IMR-90 (cell line): ENCODE results near the gene RNF223. TPM values are rescaled to one million over a fixed set of nuclear protein-coding genes. Genes with fewer than 3 reads are reported as not detected.

ENCODE experiments used
- ATAC-seq: fragments of 200-7000 bp; cut with Tn5 transposase; 2 replicates; pipeline ENCODE4 v1.9.1; 2020; ENCODE audit warnings: low read depth, mild to moderate bottlenecking, moderate library complexity
- BruUV-seq: library from RNA; stranded (reverse); fragments of 400-500 nt; replicated peaks from 2 replicates; lab custom pipeline; 2021; lab: Mats Ljungman, UMichigan
- CTCF ChIA-PET: fragments of 300-600 bp; formaldehyde crosslinking; extraction: SDS; loops from one replicate; lab custom pipeline; 2021; ENCODE audit warnings: antibody characterized with exemption; lab: Yijun Ruan, JAX
- POLR2A ChIA-PET: fragments of 300-600 bp; sonication (Branson Sonifier 250); formaldehyde crosslinking; loops from one replicate; lab custom pipeline; 2022; ENCODE audit warnings: antibody characterized with exemption; ENCODE audit not compliant: unreplicated experiment; lab: Charles Lee
- DNase-seq: peaks from one replicate; pipeline ENCODE4 v3.0.0; 2013
- H2AFZ ChIP-seq: replicated peaks from 2 replicates; pipeline ENCODE3; 2013; ENCODE audit warnings: low read length, mild to moderate bottlenecking; ENCODE audit not compliant: poor library complexity
- H2AK5ac ChIP-seq: 2 replicates; pipeline ENCODE4 v1.6.1; 2013; ENCODE audit warnings: low read depth, low read length, inconsistent platforms
- H2AK9ac ChIP-seq: replicated peaks from 2 replicates; pipeline ENCODE3; 2013; ENCODE audit warnings: mild to moderate bottlenecking, low read depth, low read length, moderate library complexity; ENCODE audit not compliant: poor library complexity
- H2BK120ac ChIP-seq: 2 replicates; pipeline ENCODE4 v1.6.1; 2013; ENCODE audit warnings: low read depth, low read length, inconsistent platforms
- H2BK15ac ChIP-seq: 3 replicates; pipeline ENCODE4 v1.6.1; 2013; ENCODE audit warnings: low read depth, low read length, inconsistent platforms
- H2BK20ac ChIP-seq: 2 replicates; pipeline ENCODE4 v1.6.1; 2013; ENCODE audit warnings: low read depth, mild to moderate bottlenecking, inconsistent platforms, low read length, moderate library complexity
- H2BK5ac ChIP-seq: 2 replicates; pipeline ENCODE4 v1.6.1; 2013; ENCODE audit warnings: mild to moderate bottlenecking, low read depth, low read length, inconsistent platforms; ENCODE audit not compliant: poor library complexity, severe bottlenecking
- H3K14ac ChIP-seq: replicated peaks from 2 replicates; pipeline ENCODE4 v1.6.1; 2013; ENCODE audit warnings: low read depth, low read length, inconsistent platforms
- H3K18ac ChIP-seq: 2 replicates; pipeline ENCODE4 v1.6.1; 2013; ENCODE audit warnings: low read depth, low read length, control low read depth
- H3K23ac ChIP-seq: 2 replicates; pipeline ENCODE4 v1.6.1; 2013; ENCODE audit warnings: low read depth, low read length, inconsistent platforms
- H3K27ac ChIP-seq: 2 replicates; pipeline ENCODE4 v1.5.1; 2013; ENCODE audit warnings: mild to moderate bottlenecking, control low read depth, low read length; ENCODE audit not compliant: insufficient read depth
- H3K27me3 ChIP-seq: 2 replicates; pipeline ENCODE4 v1.6.1; 2013; ENCODE audit warnings: low read length; ENCODE audit not compliant: control insufficient read depth, insufficient read depth
- H3K36me3 ChIP-seq: 2 replicates; pipeline ENCODE4 v1.6.1; 2013; ENCODE audit warnings: low read length, mixed read lengths; ENCODE audit not compliant: control insufficient read depth, insufficient read depth
- H3K4ac ChIP-seq: 2 replicates; pipeline ENCODE4 v1.6.1; 2013; ENCODE audit warnings: low read depth, low read length, inconsistent platforms
- H3K4me1 ChIP-seq: 2 replicates; pipeline ENCODE4 v1.6.1; 2013; ENCODE audit warnings: low read length, mixed read lengths; ENCODE audit not compliant: control insufficient read depth, insufficient read depth
- H3K4me2 ChIP-seq: 2 replicates; pipeline ENCODE4 v1.6.1; 2013; ENCODE audit warnings: low read depth, mild to moderate bottlenecking, control low read depth, low read length, moderate library complexity
- H3K4me3 ChIP-seq: 2 replicates; pipeline ENCODE4 v1.5.1; 2013; ENCODE audit warnings: low read depth, mild to moderate bottlenecking, control low read depth, low read length, moderate library complexity; ENCODE audit not compliant: insufficient read depth
- H3K56ac ChIP-seq: 2 replicates; pipeline ENCODE4 v1.6.1; 2013; ENCODE audit warnings: low read length, inconsistent platforms; ENCODE audit not compliant: insufficient read depth; ENCODE audit errors: extremely low read depth
- H3K79me1 ChIP-seq, 2 experiments: 2 replicates each; pipeline ENCODE4 v1.6.1; 2013; ENCODE audit warnings: low read length in 2 of 2, inconsistent platforms in 1 of 2, low read depth in 1 of 2
- H3K9ac ChIP-seq: 2 replicates; pipeline ENCODE4 v1.6.1; 2013; ENCODE audit warnings: low read depth, low read length, control low read depth
- H3K9me1 ChIP-seq: 2 replicates; pipeline ENCODE4 v1.6.1; 2013; ENCODE audit warnings: low read length, inconsistent platforms; ENCODE audit not compliant: insufficient read depth
- H3K9me3 ChIP-seq: 2 replicates; pipeline ENCODE4 v1.6.1; 2013; ENCODE audit warnings: low read length; ENCODE audit not compliant: control insufficient read depth, insufficient read depth
- H4K20me1 ChIP-seq: 2 replicates; pipeline ENCODE4 v1.6.1; 2013; ENCODE audit warnings: low read length, inconsistent platforms; ENCODE audit not compliant: insufficient read depth
- H4K5ac ChIP-seq: 2 replicates; pipeline ENCODE4 v1.6.1; 2013; ENCODE audit warnings: mild to moderate bottlenecking, low read depth, low read length, control low read depth
- H4K8ac ChIP-seq, 2 experiments: 2 replicates each; pipeline ENCODE4 v1.6.1; 2013; ENCODE audit warnings: low read depth in 2 of 2, low read length in 2 of 2, control low read depth in 1 of 2, inconsistent platforms in 1 of 2
- H4K91ac ChIP-seq: 2 replicates; pipeline ENCODE4 v1.6.1; 2013; ENCODE audit warnings: low read depth, low read length, inconsistent platforms; ENCODE audit not compliant: insufficient read depth
- BHLHE40 ChIP-seq: fragments of 150-350 bp; IDR thresholded peaks from 2 replicates; pipeline ENCODE4 v1.6.1; 2016; ENCODE audit warnings: mild to moderate bottlenecking, low read depth, low read length
- CEBPB ChIP-seq: IDR thresholded peaks from 2 replicates; pipeline ENCODE4 v1.6.1; 2012; ENCODE audit warnings: low read depth, low read length, improper control_type of control experiment
- CHD1 ChIP-seq: IDR thresholded peaks from 2 replicates; pipeline ENCODE4 v1.6.1; 2012; ENCODE audit warnings: low read depth, low read length, improper control_type of control experiment
- ELK1 ChIP-seq: fragments of 150-350 bp; IDR thresholded peaks from 2 replicates; pipeline ENCODE4 v1.6.1; 2016; ENCODE audit warnings: low read depth, mild to moderate bottlenecking, low read length, moderate library complexity, borderline replicate concordance
- FOS ChIP-seq: fragments of 150-350 bp; IDR thresholded peaks from 2 replicates; pipeline ENCODE4 v1.6.1; 2016; ENCODE audit warnings: low read depth, low read length
- MAFK ChIP-seq: IDR thresholded peaks from 2 replicates; pipeline ENCODE4 v1.6.1; 2012; ENCODE audit warnings: low read depth, low read length, improper control_type of control experiment
- MAZ ChIP-seq: IDR thresholded peaks from 2 replicates; pipeline ENCODE4 v1.6.1; 2012; ENCODE audit warnings: low read depth, mild to moderate bottlenecking, low read length, improper control_type of control experiment, moderate library complexity, borderline replicate concordance
- MXI1 ChIP-seq: IDR thresholded peaks from 2 replicates; pipeline ENCODE4 v1.6.1; 2012; ENCODE audit warnings: low read depth, mild to moderate bottlenecking, low read length, moderate library complexity, borderline replicate concordance
- NFE2L2 ChIP-seq: fragments of 150-350 bp; IDR thresholded peaks from 2 replicates; pipeline ENCODE4 v1.6.1; 2016; ENCODE audit warnings: low read depth, mild to moderate bottlenecking, low read length
- POLR2A ChIP-seq: IDR thresholded peaks from 2 replicates; pipeline ENCODE4 v1.6.1; 2012; ENCODE audit warnings: mild to moderate bottlenecking, low read depth, low read length
- RAD21 ChIP-seq: IDR thresholded peaks from 2 replicates; pipeline ENCODE4 v1.6.1; 2012; ENCODE audit warnings: low read length, improper control_type of control experiment
- RCOR1 ChIP-seq: IDR thresholded peaks from 2 replicates; pipeline ENCODE4 v1.6.1; 2012; ENCODE audit warnings: mild to moderate bottlenecking, low read length, improper control_type of control experiment; ENCODE audit not compliant: insufficient replicate concordance
- RFX5 ChIP-seq: IDR thresholded peaks from 2 replicates; pipeline ENCODE4 v1.8.0; 2012; ENCODE audit warnings: low read depth, mild to moderate bottlenecking, low read length, moderate library complexity
- SMC3 ChIP-seq: fragments of 150-350 bp; IDR thresholded peaks from 2 replicates; pipeline ENCODE4 v1.6.1; 2016; ENCODE audit warnings: low read depth, mild to moderate bottlenecking, antibody characterized with exemption, low read length, moderate library complexity
- USF2 ChIP-seq: fragments of 150-350 bp; IDR thresholded peaks from 2 replicates; pipeline ENCODE4 v1.6.1; 2017; ENCODE audit warnings: mild to moderate bottlenecking, antibody characterized with exemption, low read length, low read depth
- WGBS, 2 experiments: methylation state at CpG; one replicate each; pipeline versions ENCODE4 v1.1.5 to v1.1.7; 2013; ENCODE audit warnings: missing lambda C conversion rate in 2 of 2; ENCODE audit not compliant: insufficient read length in 1 of 2; ENCODE audit errors: extremely low coverage in 2 of 2; 5-methylcytosine and 5-hydroxymethylcytosine counted together
- dilution Hi-C: fragments of 300-500 bp; cut with HindIII; formaldehyde crosslinking; loops from one replicate; pipeline ENCODE4 v1.14.3; 2018; ENCODE audit warnings: low sequenced_read_pairs; ENCODE audit not compliant: unreplicated experiment
- in situ Hi-C: fragments of 300-500 bp; cut with MboI; formaldehyde crosslinking; loops from 3 replicates; pipeline ENCODE4 v1.14.3; 2019; ENCODE audit warnings: low sequenced_read_pairs, inconsistent platforms, mixed read lengths
- intact Hi-C: fragments of 100-400 bp; cut with micrococcal nuclease; formaldehyde crosslinking; loops from 2 replicates; pipeline ENCODE4 v1.10.0; 2022
- polyA plus RNA-seq, 3 experiments: library from polyadenylated mRNA; depleted of rRNA; stranded (reverse); fragments of >200 nt; gene quantifications; 2 replicates each; pipeline ENCODE4 v1.2.3, GENCODE V29; 2012; ENCODE audit warnings: low replicate concordance in 1 of 3
- total RNA-seq: library from RNA; depleted of rRNA; stranded (reverse); fragments of >200 nt; gene quantifications from 2 replicates; pipeline ENCODE4 v1.2.3, GENCODE V29; 2012
- TF ChIP-seq, protein P1 (sequence below): conservative IDR thresholded peaks from 2 replicates; pipeline ENCODE4 v1.5.1; 2012; ENCODE audit warnings: mild to moderate bottlenecking, low read depth, low read length, improper control_type of control experiment

RNF223 gene
- total and polyA plus RNA-seq, 2 of the 4 experiments (the other 2 are of a cell fraction), result not detected

DNA sequence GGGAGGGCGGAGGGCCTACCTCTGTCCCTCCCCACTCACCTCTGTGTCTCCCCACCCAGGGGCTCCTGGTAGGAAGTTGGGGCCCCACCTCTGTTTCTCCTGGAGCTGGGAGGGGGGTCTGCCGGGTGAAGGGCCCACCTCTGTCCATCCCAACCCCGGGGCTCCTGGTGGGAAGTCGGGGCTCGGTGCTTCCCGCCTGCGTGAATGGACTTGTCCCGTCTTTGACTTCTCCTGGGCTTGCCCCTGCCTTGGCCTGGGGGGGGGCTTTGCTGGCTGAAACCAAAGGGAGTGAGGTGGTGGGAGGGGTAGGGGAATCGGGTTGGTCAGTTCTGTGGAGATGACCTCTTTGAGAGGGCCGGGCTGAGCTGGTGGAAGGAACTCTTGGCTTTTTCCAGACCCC is 48.4 kb downstream of the RNF223 start:
- peaks cover 20% of the 10 kb centered on the region for H3K4me1 ChIP-seq
- H3K36me3 ChIP-seq, result peaks cover 28% of the 10 kb centered on the region

More for the DNA sequence above, 48.4 kb downstream of the RNF223 start:
- Histone ChIP-seq H3K9me3 (no peaks in the 10 kb centered on the region), H3K27ac (no peak overlapping the region), H2AFZ (no peak overlapping the region), H2BK15ac (no peak overlapping the region), H4K5ac (no peak overlapping the region), H3K56ac (no peak overlapping the region), H3K23ac (no peak overlapping the region), H3K9me1 (peaks cover 2% of the 10 kb centered on the region; the same call in 1 of the 2 replicates), H2AK9ac (no peak overlapping the region), H4K91ac (no peak overlapping the region), H3K4ac (no peak overlapping the region), H2BK5ac (no peak overlapping the region), H3K14ac (no peak overlapping the region), H3K27me3 (no peaks in the 10 kb centered on the region), H3K18ac (no peak overlapping the region), H3K9ac (no peak overlapping the region), H2BK20ac (no peak overlapping the region), H3K79me1 (peaks cover 22 to 68% of the 10 kb centered on the region in 2 experiments), H3K4me3 (no peak overlapping the region), H4K8ac (no peak overlapping the region), H4K20me1 (peaks cover 66% of the 10 kb centered on the region), H3K4me2 (no peak overlapping the region), H2AK5ac (no peak overlapping the region), H2BK120ac (no peak overlapping the region)
- intact Hi-C loops (no loop called here), dilution Hi-C loops (no loop called here), in situ Hi-C loops (no loop called here)
- BruUV-seq, result no TSS peak
- TF ChIP-seq MAZ (no peak), FOS (no peak), RCOR1 (no peak), MXI1 (no peak), CHD1 (no peak), ELK1 (no peak), BHLHE40 (no peak), RFX5 (no peak), RAD21 (no peak), POLR2A (no peak), USF2 (no peak), CEBPB (no peak), SMC3 (no peak), MAFK (no peak), NFE2L2 (no peak)
- TF ChIP-seq, protein P1, sequence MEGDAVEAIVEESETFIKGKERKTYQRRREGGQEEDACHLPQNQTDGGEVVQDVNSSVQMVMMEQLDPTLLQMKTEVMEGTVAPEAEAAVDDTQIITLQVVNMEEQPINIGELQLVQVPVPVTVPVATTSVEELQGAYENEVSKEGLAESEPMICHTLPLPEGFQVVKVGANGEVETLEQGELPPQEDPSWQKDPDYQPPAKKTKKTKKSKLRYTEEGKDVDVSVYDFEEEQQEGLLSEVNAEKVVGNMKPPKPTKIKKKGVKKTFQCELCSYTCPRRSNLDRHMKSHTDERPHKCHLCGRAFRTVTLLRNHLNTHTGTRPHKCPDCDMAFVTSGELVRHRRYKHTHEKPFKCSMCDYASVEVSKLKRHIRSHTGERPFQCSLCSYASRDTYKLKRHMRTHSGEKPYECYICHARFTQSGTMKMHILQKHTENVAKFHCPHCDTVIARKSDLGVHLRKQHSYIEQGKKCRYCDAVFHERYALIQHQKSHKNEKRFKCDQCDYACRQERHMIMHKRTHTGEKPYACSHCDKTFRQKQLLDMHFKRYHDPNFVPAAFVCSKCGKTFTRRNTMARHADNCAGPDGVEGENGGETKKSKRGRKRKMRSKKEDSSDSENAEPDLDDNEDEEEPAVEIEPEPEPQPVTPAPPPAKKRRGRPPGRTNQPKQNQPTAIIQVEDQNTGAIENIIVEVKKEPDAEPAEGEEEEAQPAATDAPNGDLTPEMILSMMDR, result no peak
- POLR2A ChIA-PET, result no interaction called here
- CTCF ChIA-PET, result no interaction called here
- WGBS, 2 experiments, result no CpG with 5 or more reads among the region's 10 CpGs
- ATAC-seq (no peak), DNase-seq (no peak)
